Central memory CD8-positive, alpha-beta T cell (primary cell): Measurements from ENCODE around the gene RB1.
A peak's percentile ranks its signal among the peaks of the same experiment; 100 is the strongest.

Source experiments
- ATAC-seq: fragments of 150-1000 bp; cut with Tn5 transposase; replicated peaks from 2 replicates; pipeline ENCODE4 v1.10.0; 2022; ENCODE audit warnings: mild to moderate bottlenecking, moderate FRiP score, moderate number of reproducible peaks; ENCODE audit not compliant: poor library complexity, severe bottlenecking; ENCODE audit errors: extremely low read depth
- DNase-seq, 2 donors: peaks; one replicate each; pipeline ENCODE4 v3.0.0; 2021; ENCODE audit warnings: low spot score in 2 of 2
- H3K27ac Mint-ChIP-seq: one replicate; pipeline ENCODE4 v1.8.0; 2022; ENCODE audit warnings: low read depth, mild to moderate bottlenecking, moderate library complexity, mixed read lengths
- H3K27me3 Mint-ChIP-seq: one replicate; pipeline ENCODE4 v1.8.0; 2022; ENCODE audit warnings: mixed read lengths
- H3K36me3 Mint-ChIP-seq: one replicate; pipeline ENCODE4 v1.8.0; 2022; ENCODE audit warnings: mild to moderate bottlenecking, moderate library complexity, mixed read lengths; ENCODE audit not compliant: insufficient read depth
- H3K4me1 Mint-ChIP-seq: one replicate; pipeline ENCODE4 v1.8.0; 2022; ENCODE audit warnings: mixed read lengths
- H3K4me3 Mint-ChIP-seq: one replicate; pipeline ENCODE4 v1.8.0; 2022; ENCODE audit warnings: mild to moderate bottlenecking, moderate library complexity, mixed read lengths
- H3K9me3 Mint-ChIP-seq: one replicate; pipeline ENCODE4 v1.8.0; 2022; ENCODE audit warnings: mixed read lengths

Gene RB1

GRCh38 chr13:48502601-48503319 is 199.2 kb downstream of the RB1 start:
- Mint-ChIP-seq H3K4me3 (no peak overlapping the region), H3K4me1 (peaks cover 81% of the 10 kb centered on the region), H3K36me3 (peaks cover 20% of the 10 kb centered on the region), H3K9me3 (no peaks in the 10 kb centered on the region), H3K27me3 (no peaks in the 10 kb centered on the region), H3K27ac (no peak overlapping the region)
- DNase-seq (no peak), ATAC-seq (no peak)

GRCh38 chr13:48504606-48505005 is 201.1 kb downstream of the RB1 start:
- DNase-seq (no peak), ATAC-seq (peak; percentile 3)
- peaks cover 69% of the 10 kb centered on the region for H3K4me1 Mint-ChIP-seq
- H3K27ac Mint-ChIP-seq: peak overlapping the region; percentile 96
- no peaks in the 10 kb centered on the region for H3K9me3 Mint-ChIP-seq
- H3K36me3 Mint-ChIP-seq: peaks cover 18% of the 10 kb centered on the region
- H3K4me3 Mint-ChIP-seq: peak overlapping the region; percentile 71
- H3K27me3 Mint-ChIP-seq: no peaks in the 10 kb centered on the region

- Mint-ChIP-seq H3K36me3 (peaks cover 18% of the 10 kb centered on the region), H3K27ac (peak overlapping the region; percentile 96), H3K4me3 (peak overlapping the region; percentile 71), H3K4me1 (peaks cover 66% of the 10 kb centered on the region), H3K27me3 (no peaks in the 10 kb centered on the region), H3K9me3 (no peaks in the 10 kb centered on the region)
- DNase-seq (peak in 1 of 2 donors; percentile 64), ATAC-seq (peak; percentile 83)
These were observed 201.5 kb downstream of the RB1 start for GRCh38 chr13:48505012-48505411.

GRCh38 chr13:48505597-48506091 is 202.1 kb downstream of the RB1 start:
- ATAC-seq (peak; percentile 78), DNase-seq (peak in 1 of 2 donors; percentile 59)
- Mint-ChIP-seq H3K27me3 (no peaks in the 10 kb centered on the region), H3K9me3 (no peaks in the 10 kb centered on the region), H3K36me3 (peaks cover 16% of the 10 kb centered on the region), H3K4me1 (peaks cover 68% of the 10 kb centered on the region), H3K4me3 (peak overlapping the region; percentile 71), H3K27ac (peak overlapping the region; percentile 96)

GRCh38 chr13:48506092-48506701 is 202.6 kb downstream of the RB1 start:
- H3K9me3 Mint-ChIP-seq: no peaks in the 10 kb centered on the region
- H3K27me3 Mint-ChIP-seq: no peaks in the 10 kb centered on the region
- DNase-seq: no peak
- H3K36me3 Mint-ChIP-seq: peaks cover 16% of the 10 kb centered on the region
- H3K27ac Mint-ChIP-seq: peak overlapping the region; percentile 96
- H3K4me1 Mint-ChIP-seq: peaks cover 65% of the 10 kb centered on the region
- H3K4me3 Mint-ChIP-seq: peak overlapping the region; percentile 71
- no peak for ATAC-seq

GRCh38 chr13:48507021-48507420 is 203.5 kb downstream of the RB1 start:
- peaks cover 12% of the 10 kb centered on the region for H3K36me3 Mint-ChIP-seq
- ATAC-seq: no peak

GRCh38 chr13:48508011-48508410 is 204.5 kb downstream of the RB1 start:
- peaks cover 9% of the 10 kb centered on the region for H3K36me3 Mint-ChIP-seq
- H3K27me3 Mint-ChIP-seq: no peaks in the 10 kb centered on the region
- peaks cover 56% of the 10 kb centered on the region for H3K4me1 Mint-ChIP-seq
- no peak overlapping the region for H3K4me3 Mint-ChIP-seq
- ATAC-seq (no peak), DNase-seq (no peak)
- H3K9me3 Mint-ChIP-seq: no peaks in the 10 kb centered on the region
- no peak overlapping the region for H3K27ac Mint-ChIP-seq

More at GRCh38 chr13:48507021-48507420, 203.5 kb downstream of the RB1 start:
- no peak for DNase-seq
- Mint-ChIP-seq H3K4me3 (no peak overlapping the region), H3K27me3 (no peaks in the 10 kb centered on the region), H3K27ac (no peak overlapping the region), H3K4me1 (peaks cover 63% of the 10 kb centered on the region), H3K9me3 (no peaks in the 10 kb centered on the region)

GRCh38 chr13:48510698-48511097 is 207.1 kb downstream of the RB1 start:
- no peak overlapping the region for H3K27ac Mint-ChIP-seq
- no peak overlapping the region for H3K4me3 Mint-ChIP-seq
- H3K9me3 Mint-ChIP-seq: no peaks in the 10 kb centered on the region
- H3K4me1 Mint-ChIP-seq: peaks cover 30% of the 10 kb centered on the region
- no peak for DNase-seq
- peaks cover 9% of the 10 kb centered on the region for H3K36me3 Mint-ChIP-seq
- no peak for ATAC-seq
- H3K27me3 Mint-ChIP-seq: no peaks in the 10 kb centered on the region

GRCh38 chr13:48511621-48512230 is 208.2 kb downstream of the RB1 start:
- peaks cover 25% of the 10 kb centered on the region for H3K4me1 Mint-ChIP-seq
- peaks cover 8% of the 10 kb centered on the region for H3K36me3 Mint-ChIP-seq
- no peaks in the 10 kb centered on the region for H3K9me3 Mint-ChIP-seq
- no peaks in the 10 kb centered on the region for H3K27me3 Mint-ChIP-seq
- no peak overlapping the region for H3K27ac Mint-ChIP-seq
- no peak overlapping the region for H3K4me3 Mint-ChIP-seq
- DNase-seq (no peak), ATAC-seq (no peak)

GRCh38 chr13:48514793-48515192 is 211.2 kb downstream of the RB1 start:
- peaks cover 8% of the 10 kb centered on the region for H3K36me3 Mint-ChIP-seq
- peaks cover 27% of the 10 kb centered on the region for H3K4me1 Mint-ChIP-seq
- H3K9me3 Mint-ChIP-seq: no peaks in the 10 kb centered on the region
- H3K27ac Mint-ChIP-seq: no peak overlapping the region
- DNase-seq: no peak
- no peak overlapping the region for H3K4me3 Mint-ChIP-seq
- no peak for ATAC-seq
- H3K27me3 Mint-ChIP-seq: no peaks in the 10 kb centered on the region

- no peak overlapping the region for H3K27ac Mint-ChIP-seq
- ATAC-seq (no peak), DNase-seq (no peak)
- no peak overlapping the region for H3K4me3 Mint-ChIP-seq
- peaks cover 23% of the 10 kb centered on the region for H3K4me1 Mint-ChIP-seq
- H3K9me3 Mint-ChIP-seq: no peaks in the 10 kb centered on the region
- H3K36me3 Mint-ChIP-seq: peaks cover 10% of the 10 kb centered on the region
- H3K27me3 Mint-ChIP-seq: no peaks in the 10 kb centered on the region
These were observed 212.2 kb downstream of the RB1 start for GRCh38 chr13:48515732-48516131.

- H3K4me1 Mint-ChIP-seq: peaks cover 17% of the 10 kb centered on the region
- no peak overlapping the region for H3K27ac Mint-ChIP-seq
- DNase-seq: no peak
- no peaks in the 10 kb centered on the region for H3K27me3 Mint-ChIP-seq
- H3K9me3 Mint-ChIP-seq: no peaks in the 10 kb centered on the region
- ATAC-seq: no peak
- H3K4me3 Mint-ChIP-seq: no peak overlapping the region
- peaks cover 10% of the 10 kb centered on the region for H3K36me3 Mint-ChIP-seq
These were observed 214.5 kb downstream of the RB1 start for GRCh38 chr13:48518083-48518482.

- peak overlapping the region; percentile 44 for H3K4me3 Mint-ChIP-seq
- ATAC-seq: peak; percentile 90
- DNase-seq: peak in 1 of 2 donors; percentile 56
- H3K27ac Mint-ChIP-seq: peak overlapping the region; percentile 74
- no peaks in the 10 kb centered on the region for H3K9me3 Mint-ChIP-seq
- peaks cover 32% of the 10 kb centered on the region for H3K4me1 Mint-ChIP-seq
- H3K36me3 Mint-ChIP-seq: peaks cover 3% of the 10 kb centered on the region
- no peaks in the 10 kb centered on the region for H3K27me3 Mint-ChIP-seq
These were observed 222.7 kb downstream of the RB1 start for GRCh38 chr13:48526286-48526685.
